Stimulated activated naive CD8-positive, alpha-beta T cell treated with anti-CD3 and anti-CD28 coated beads, Interleukin-15, Interleukin-2, amounts not matched to agents 100 ng/mL and 50 ng/mL, for 24 hours (primary cell): ENCODE data around the gene UBXN7.
"Not testable (repeated sequence)": the region's sequence is repeated elsewhere in the genome, so short reads cannot be mapped to it uniquely, and the experiment has no call there.

ENCODE experiments used
- H3K27ac Mint-ChIP-seq: one replicate; pipeline ENCODE4 v1.8.0; 2021; ENCODE audit warnings: mild to moderate bottlenecking, mixed read lengths
- H3K27me3 Mint-ChIP-seq: one replicate; pipeline ENCODE4 v1.8.0; 2021; ENCODE audit warnings: mixed read lengths
- H3K36me3 Mint-ChIP-seq: one replicate; pipeline ENCODE4 v1.8.0; 2021; ENCODE audit warnings: low read depth, mixed read lengths
- H3K4me1 Mint-ChIP-seq: one replicate; pipeline ENCODE4 v1.8.0; 2021; ENCODE audit warnings: low read depth, mixed read lengths
- H3K4me3 Mint-ChIP-seq: one replicate; pipeline ENCODE4 v1.8.0; 2021; ENCODE audit warnings: mild to moderate bottlenecking, mixed read lengths
- H3K9me3 Mint-ChIP-seq: one replicate; pipeline ENCODE4 v1.8.0; 2021; ENCODE audit warnings: mixed read lengths

Gene UBXN7

DNA sequence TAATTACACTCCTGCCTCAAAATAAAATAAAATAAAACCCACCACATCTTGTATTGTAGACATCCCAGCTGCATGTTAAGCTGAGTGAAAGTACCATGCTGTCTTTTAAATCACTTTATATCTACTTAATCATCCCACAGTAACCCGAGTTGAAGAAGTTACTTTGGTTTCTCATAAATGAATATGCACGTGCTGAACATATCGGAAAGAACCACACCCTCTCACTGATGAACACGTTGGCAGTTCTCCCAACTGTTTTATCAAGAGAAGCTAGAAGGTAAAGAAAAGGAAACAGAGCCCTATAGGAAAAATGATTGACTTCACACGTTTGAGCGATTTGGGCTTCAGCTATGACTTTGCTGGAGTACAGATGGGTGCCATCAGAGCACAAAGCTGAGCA, 78.1 kb downstream of the UBXN7 start:
- Mint-ChIP-seq H3K9me3 (no peaks in the 10 kb centered on the region), H3K4me1 (no peaks in the 10 kb centered on the region), H3K27me3 (no peaks in the 10 kb centered on the region), H3K4me3 (no peak overlapping the region), H3K27ac (no peak overlapping the region), H3K36me3 (peaks cover 49% of the 10 kb centered on the region)

- no peak overlapping the region for H3K27ac Mint-ChIP-seq
- no peaks in the 10 kb centered on the region for H3K9me3 Mint-ChIP-seq
- no peaks in the 10 kb centered on the region for H3K4me1 Mint-ChIP-seq
- peaks cover 43% of the 10 kb centered on the region for H3K36me3 Mint-ChIP-seq
- no peak overlapping the region for H3K4me3 Mint-ChIP-seq
- no peaks in the 10 kb centered on the region for H3K27me3 Mint-ChIP-seq
Measured at GRCh38 chr3:196351541-196351940, 80.7 kb downstream of the UBXN7 start.

DNA sequence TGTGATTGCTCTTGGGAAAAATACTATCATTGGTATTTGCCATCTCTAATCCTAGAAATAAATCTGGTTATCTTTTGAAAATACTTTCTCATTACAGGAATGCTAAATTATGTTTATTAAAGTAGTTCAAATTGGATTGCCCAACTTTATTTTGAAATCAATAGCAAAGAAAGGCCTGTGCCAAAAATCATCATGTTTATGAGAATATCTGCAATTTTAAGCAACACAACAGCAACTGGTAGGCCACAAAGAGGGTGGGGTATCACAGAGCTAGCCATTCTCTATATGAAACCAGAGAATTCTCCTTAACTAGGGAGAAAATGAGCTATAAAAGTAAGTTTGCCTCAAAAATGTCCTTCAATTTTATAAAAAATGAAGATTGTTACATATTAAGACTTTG, 82.2 kb downstream of the UBXN7 start:
- no peak overlapping the region for H3K27ac Mint-ChIP-seq
- no peak overlapping the region for H3K4me3 Mint-ChIP-seq
- peaks cover 29% of the 10 kb centered on the region for H3K36me3 Mint-ChIP-seq

DNA sequence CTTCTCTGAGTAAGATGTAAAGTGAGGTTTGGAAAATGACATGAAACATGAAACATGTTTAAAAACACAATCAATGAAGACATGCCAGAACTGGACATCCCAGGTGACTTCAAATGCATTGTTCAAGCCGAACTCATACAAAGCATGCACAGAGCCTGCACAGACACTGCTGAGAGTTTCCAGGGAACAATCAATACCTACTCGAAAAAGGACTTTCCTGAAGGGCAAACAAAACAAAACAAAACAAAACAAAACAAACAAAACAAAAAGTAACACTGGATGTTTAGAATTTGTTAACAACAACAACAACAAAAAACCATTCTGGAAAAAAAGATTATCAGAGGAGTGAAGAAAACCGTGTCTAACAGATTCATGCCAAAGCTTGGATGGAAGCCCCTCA, 83.5 kb downstream of the UBXN7 start:
- H3K27ac Mint-ChIP-seq, result no peak overlapping the region
- peaks cover 7% of the 10 kb centered on the region for H3K4me1 Mint-ChIP-seq
- peaks cover 20% of the 10 kb centered on the region for H3K36me3 Mint-ChIP-seq
- no peaks in the 10 kb centered on the region for H3K9me3 Mint-ChIP-seq
- H3K27me3 Mint-ChIP-seq, result no peaks in the 10 kb centered on the region
- H3K4me3 Mint-ChIP-seq, result no peak overlapping the region

More for the DNA sequence above, 82.2 kb downstream of the UBXN7 start:
- peaks cover under 1% of the 10 kb centered on the region for H3K4me1 Mint-ChIP-seq
- H3K9me3 Mint-ChIP-seq, result no peaks in the 10 kb centered on the region
- H3K27me3 Mint-ChIP-seq, result no peaks in the 10 kb centered on the region

DNA sequence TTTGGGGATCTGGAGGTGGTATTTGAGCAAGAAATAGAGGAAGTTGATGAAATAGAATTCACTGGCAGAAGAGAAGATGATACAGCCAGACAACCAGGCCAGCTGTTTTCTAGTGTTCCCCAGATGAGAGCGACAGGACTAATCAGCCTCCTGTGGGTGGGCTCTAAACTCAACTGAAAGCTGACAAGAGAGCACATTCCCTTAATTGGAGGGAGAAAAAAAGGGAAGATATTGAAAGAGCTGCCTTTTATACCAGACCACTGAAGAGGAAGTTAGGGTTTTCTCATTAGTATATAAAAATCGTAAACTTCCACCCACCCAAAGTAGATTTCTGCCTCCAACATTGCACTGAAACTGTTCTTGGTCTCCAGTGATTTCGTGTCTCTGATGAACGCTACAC, 87.6 kb downstream of the UBXN7 start:
- Mint-ChIP-seq H3K27me3 (no peaks in the 10 kb centered on the region), H3K4me3 (no peak overlapping the region), H3K27ac (no peak overlapping the region), H3K36me3 (peaks cover 13% of the 10 kb centered on the region), H3K4me1 (peaks cover 7% of the 10 kb centered on the region), H3K9me3 (no peaks in the 10 kb centered on the region)

GRCh38 chr3:196343917-196344316, 88.3 kb downstream of the UBXN7 start:
- peaks cover 13% of the 10 kb centered on the region for H3K36me3 Mint-ChIP-seq
- H3K9me3 Mint-ChIP-seq, H3K4me3 Mint-ChIP-seq, H3K27me3 Mint-ChIP-seq, H3K4me1 Mint-ChIP-seq, H3K27ac Mint-ChIP-seq: not testable (repeated sequence)

DNA sequence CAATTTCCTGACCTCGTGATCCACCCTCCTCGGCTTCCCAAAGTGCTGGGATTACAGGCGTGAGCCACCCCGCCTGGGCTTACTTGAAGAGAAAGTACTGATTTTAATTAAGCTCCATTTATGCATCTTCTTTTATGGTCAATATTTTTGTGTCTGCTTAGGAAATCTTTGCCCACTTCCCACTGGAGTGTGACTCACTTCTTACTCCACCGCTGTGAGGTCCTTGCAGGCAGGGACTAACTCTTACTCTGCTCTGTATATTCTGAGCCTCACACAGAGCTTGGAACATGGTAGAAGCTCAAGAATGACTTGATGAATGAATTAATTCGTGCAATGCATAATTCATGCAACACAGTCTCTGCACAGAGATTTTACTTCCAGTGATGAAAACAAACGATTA, 91.1 kb downstream of the UBXN7 start:
- no peak overlapping the region for H3K4me3 Mint-ChIP-seq
- H3K9me3 Mint-ChIP-seq, result no peaks in the 10 kb centered on the region
- no peak overlapping the region for H3K27ac Mint-ChIP-seq
- no peaks in the 10 kb centered on the region for H3K36me3 Mint-ChIP-seq
- no peaks in the 10 kb centered on the region for H3K27me3 Mint-ChIP-seq
- peaks cover 7% of the 10 kb centered on the region for H3K4me1 Mint-ChIP-seq

DNA sequence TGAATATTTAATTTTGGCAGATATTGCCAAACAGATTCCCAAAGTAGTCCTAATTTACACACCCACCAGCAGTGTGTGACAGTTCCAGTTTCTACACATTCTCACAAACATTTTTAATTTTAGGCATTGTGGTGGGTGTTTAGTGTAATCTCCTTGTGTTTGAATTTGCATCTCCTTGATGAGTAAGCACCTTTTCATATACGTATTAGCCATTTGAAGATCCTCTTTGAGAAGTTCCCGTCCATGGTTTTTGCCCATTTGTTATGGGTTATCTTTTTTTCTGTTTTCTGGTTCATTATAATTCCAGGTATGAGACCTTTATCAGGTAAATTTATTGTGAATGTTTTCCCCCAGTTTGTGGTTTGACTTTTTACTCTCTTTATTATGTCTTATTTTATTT, 91.8 kb downstream of the UBXN7 start:
- Mint-ChIP-seq H3K36me3 (no peaks in the 10 kb centered on the region), H3K27me3 (no peaks in the 10 kb centered on the region), H3K27ac (no peak overlapping the region), H3K4me3 (no peak overlapping the region), H3K9me3 (no peaks in the 10 kb centered on the region), H3K4me1 (peaks cover 7% of the 10 kb centered on the region)

DNA sequence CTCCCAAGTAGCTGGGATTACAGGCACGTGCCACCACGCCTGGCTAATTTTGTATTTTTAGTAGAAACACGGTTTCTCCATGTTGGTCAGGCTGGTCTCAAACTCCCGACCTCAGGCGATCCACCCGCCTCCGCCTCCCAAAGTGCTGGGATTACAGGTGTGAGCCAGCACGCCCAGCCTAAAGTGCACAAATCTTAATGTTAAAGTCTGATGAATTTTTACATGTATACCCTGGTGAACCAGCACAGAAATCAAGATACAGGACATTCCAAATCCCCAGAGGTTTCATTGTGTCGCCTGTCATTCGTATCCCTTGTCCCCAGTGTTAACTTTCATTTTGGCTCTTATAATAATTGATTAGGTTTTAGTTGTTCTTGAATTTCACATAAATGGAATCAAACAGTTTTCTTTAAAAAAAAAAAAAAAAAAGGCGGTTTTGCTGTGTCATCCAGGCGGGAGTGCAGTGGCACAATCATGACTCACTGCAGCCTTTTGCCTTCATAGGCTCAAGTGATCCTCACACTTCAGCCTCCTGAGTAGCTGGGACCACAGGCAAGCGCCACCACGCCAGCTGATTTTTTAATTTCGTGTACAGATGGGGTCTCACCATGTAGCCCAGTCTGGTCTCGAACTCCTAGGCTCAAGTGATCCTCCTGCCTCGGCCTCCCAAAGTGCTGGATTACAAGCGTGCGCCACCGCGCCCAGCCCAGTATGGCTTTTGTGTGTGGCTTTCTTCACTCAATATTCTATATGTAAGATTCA, 92.6 kb downstream of the UBXN7 start:
- Mint-ChIP-seq H3K9me3 (no peaks in the 10 kb centered on the region), H3K27ac (no peak overlapping the region), H3K4me3 (no peak overlapping the region), H3K27me3 (no peaks in the 10 kb centered on the region), H3K4me1 (peaks cover 3% of the 10 kb centered on the region), H3K36me3 (no peaks in the 10 kb centered on the region)

- no peaks in the 10 kb centered on the region for H3K36me3 Mint-ChIP-seq
- H3K27ac Mint-ChIP-seq, result no peak overlapping the region
- no peaks in the 10 kb centered on the region for H3K9me3 Mint-ChIP-seq
- no peaks in the 10 kb centered on the region for H3K27me3 Mint-ChIP-seq
- H3K4me3 Mint-ChIP-seq, result no peak overlapping the region
- H3K4me1 Mint-ChIP-seq, result no peaks in the 10 kb centered on the region
Measured at GRCh38 chr3:196339044-196339443, 93.2 kb downstream of the UBXN7 start.

DNA sequence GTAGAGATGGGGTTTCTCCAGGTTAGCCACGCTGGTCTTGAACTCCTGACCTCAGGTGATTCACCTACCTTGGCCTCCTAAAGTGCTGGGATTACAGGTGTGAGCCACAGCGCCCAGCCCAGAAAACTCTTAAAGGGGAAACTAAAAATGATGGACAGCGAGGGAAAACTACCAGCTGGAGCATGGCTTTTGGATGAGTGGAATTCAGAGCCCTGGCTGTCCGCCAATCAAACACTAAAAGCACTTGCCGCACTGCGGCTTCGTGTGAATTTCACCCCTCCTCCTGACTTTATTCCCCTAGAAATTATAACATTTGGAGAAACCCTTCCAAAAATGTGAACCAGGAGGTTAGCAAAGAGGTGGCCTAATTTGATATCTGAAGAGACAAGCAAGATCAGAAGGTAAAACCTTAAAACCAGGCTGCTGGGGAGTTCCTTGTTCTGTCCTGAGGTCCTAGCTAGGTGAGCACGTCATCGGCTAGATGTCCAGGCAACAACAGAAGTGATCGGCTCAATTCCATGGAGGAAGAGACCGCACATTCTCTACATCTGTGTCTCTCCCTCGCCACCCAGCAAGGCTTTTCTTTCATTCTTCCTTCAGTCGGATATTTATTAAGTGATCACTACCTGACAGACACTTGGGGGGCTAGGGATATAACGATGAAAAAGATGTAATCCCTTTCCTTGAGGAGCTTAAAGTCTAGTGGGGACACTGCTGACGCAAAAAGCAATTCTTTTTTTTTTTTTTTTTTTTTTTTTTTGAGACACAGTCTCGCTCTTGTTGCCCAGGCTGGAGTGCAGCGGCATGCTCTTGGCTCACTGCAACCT, 95.7 kb downstream of the UBXN7 start:
- Mint-ChIP-seq H3K9me3 (no peaks in the 10 kb centered on the region), H3K4me3 (no peak overlapping the region), H3K36me3 (no peaks in the 10 kb centered on the region)

DNA sequence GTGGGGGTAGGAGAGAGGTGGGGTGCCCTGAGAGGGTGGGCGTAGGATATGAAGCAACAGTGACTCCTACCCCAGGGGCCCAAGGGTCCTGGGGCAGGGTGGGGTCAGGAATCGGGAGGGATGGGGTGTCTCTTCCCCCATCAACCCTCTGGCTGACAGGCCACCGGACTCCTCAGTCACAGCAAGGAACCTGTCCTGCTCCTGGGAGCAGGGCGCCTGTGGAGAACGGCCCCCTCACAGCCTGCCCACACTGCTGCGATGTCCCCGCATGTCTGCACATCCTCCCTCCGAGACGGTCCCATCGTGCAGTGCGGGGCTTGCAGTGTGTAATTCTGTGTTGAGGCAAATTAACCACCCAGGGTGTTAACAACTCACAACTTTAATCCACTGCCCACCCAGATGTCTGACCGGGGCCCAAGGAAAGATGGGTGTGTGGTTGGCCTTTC, 96.7 kb downstream of the UBXN7 start:
- Mint-ChIP-seq H3K4me3 (no peak overlapping the region), H3K36me3 (no peaks in the 10 kb centered on the region), H3K4me1 (no peaks in the 10 kb centered on the region), H3K9me3 (no peaks in the 10 kb centered on the region), H3K27ac (no peak overlapping the region), H3K27me3 (peaks cover under 1% of the 10 kb centered on the region)

More for the DNA sequence above, 95.7 kb downstream of the UBXN7 start:
- Mint-ChIP-seq H3K27ac (no peak overlapping the region), H3K4me1 (no peaks in the 10 kb centered on the region), H3K27me3 (no peaks in the 10 kb centered on the region)

DNA sequence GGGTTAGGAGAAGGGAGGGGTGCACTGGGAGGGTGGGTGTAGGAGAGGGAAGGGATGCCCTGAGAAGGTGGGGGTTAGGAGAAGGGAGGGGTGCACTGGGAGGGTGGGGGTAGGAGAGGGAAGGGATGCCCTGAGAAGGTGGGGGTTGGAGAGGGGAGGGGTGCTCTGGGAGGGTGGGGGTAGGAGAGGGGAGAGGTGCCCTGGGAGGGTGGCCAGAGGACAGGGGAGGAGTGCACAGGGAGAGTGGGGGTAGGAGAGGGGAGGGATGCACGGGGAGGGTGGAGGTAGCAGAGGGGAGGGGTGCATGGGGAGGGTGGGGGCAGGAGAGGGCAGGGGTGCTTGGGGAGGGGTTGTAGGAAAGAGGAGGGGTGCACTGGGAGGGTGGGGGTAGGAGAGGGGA, 97.2 kb downstream of the UBXN7 start:
- Mint-ChIP-seq H3K27ac (no peak overlapping the region), H3K9me3 (no peaks in the 10 kb centered on the region), H3K4me1 (no peaks in the 10 kb centered on the region), H3K36me3 (no peaks in the 10 kb centered on the region), H3K4me3 (no peak overlapping the region), H3K27me3 (peaks cover 6% of the 10 kb centered on the region)

GRCh38 chr3:196332168-196332567, 100.1 kb downstream of the UBXN7 start:
- H3K36me3 Mint-ChIP-seq, result no peaks in the 10 kb centered on the region
- H3K27ac Mint-ChIP-seq, result no peak overlapping the region
- H3K4me1 Mint-ChIP-seq, result no peaks in the 10 kb centered on the region
- H3K9me3 Mint-ChIP-seq, result no peaks in the 10 kb centered on the region
- H3K4me3 Mint-ChIP-seq, result no peak overlapping the region
- peaks cover 8% of the 10 kb centered on the region for H3K27me3 Mint-ChIP-seq

GRCh38 chr3:196327405-196327804, 104.8 kb downstream of the UBXN7 start:
- H3K27ac Mint-ChIP-seq, result no peak overlapping the region
- H3K36me3 Mint-ChIP-seq, result no peaks in the 10 kb centered on the region
- H3K27me3 Mint-ChIP-seq, result peaks cover 8% of the 10 kb centered on the region
- no peak overlapping the region for H3K4me3 Mint-ChIP-seq
- no peaks in the 10 kb centered on the region for H3K4me1 Mint-ChIP-seq
- H3K9me3 Mint-ChIP-seq, result no peaks in the 10 kb centered on the region
